Ectodermal cell (in vitro differentiated cells): ENCODE results near the gene KDM4D.

Source experiments
- H3K27ac ChIP-seq: 2 replicates; pipeline ENCODE4 v1.7.0; 2013; ENCODE audit warnings: mild to moderate bottlenecking, low read depth, low read length; ENCODE audit not compliant: insufficient read depth, poor library complexity, severe bottlenecking
- H3K27me3 ChIP-seq: 2 replicates; pipeline ENCODE4 v1.7.0; 2013; ENCODE audit warnings: mild to moderate bottlenecking, low read length; ENCODE audit not compliant: insufficient read depth, control insufficient read depth, poor library complexity, severe bottlenecking
- H3K36me3 ChIP-seq: one replicate; pipeline ENCODE4 v1.7.0; 2013; ENCODE audit warnings: low read length; ENCODE audit not compliant: control insufficient read depth, insufficient read depth
- H3K4me1 ChIP-seq: one replicate; pipeline ENCODE4 v1.7.0; 2013; ENCODE audit warnings: low read length; ENCODE audit not compliant: control insufficient read depth, insufficient read depth
- H3K4me3 ChIP-seq: 2 replicates; pipeline ENCODE4 v1.7.0; 2013; ENCODE audit warnings: low read depth, low read length, control low read depth; ENCODE audit not compliant: insufficient read depth
- H3K9me3 ChIP-seq: 2 replicates; pipeline ENCODE4 v1.7.0; 2013; ENCODE audit warnings: mild to moderate bottlenecking, low read length, moderate library complexity; ENCODE audit not compliant: control insufficient read depth
- WGBS, 2 experiments: methylation state at CpG; one replicate each; pipeline ENCODE4 v1.1.7; 2013; ENCODE audit warnings: missing lambda C conversion rate in 2 of 2; 5-methylcytosine and 5-hydroxymethylcytosine counted together

KDM4D gene

DNA sequence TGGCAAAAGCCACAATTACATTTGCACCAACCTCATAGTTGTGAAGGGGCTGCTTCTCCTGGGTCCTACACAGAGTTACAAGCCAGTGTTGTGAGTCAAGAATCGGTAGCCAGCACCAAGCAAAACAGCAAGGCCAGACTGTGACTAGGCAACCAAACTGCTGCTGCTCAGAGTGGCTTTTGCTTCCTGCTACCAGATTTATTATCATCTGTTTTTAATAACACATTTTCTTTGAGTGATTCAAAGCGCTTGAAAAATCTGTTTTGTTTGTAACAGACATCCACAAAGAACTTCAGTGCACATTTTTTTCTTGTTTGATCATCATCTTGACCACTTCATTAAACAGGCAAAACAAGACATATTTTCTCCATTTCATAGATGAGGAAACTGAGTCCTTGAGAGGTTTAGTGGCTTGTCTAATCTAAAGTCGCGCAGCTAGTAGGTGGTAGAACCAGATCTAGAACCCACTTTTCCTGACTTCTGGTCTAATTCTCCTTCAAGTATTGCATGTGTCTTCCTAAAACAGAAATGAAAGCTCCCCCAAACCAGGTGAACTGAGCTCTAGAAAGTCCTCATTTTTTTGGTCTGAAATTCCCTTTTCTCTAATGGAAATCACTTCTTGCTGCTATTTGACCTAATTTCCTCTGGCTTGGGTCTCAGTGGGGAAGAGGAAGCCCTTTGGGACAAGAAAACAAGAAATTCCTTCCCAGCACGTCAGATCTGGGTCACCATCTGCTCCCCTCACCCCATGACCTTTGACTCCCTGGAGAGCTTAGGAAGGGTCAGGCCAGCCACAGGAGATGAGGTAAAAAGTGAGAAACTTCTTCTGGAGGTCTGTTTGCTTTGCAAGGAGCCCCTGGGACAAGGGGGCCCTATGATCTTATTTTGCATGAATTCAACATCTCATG lies 40.0 kb upstream of the KDM4D start:
- H3K27ac ChIP-seq = no peak overlapping the region

DNA sequence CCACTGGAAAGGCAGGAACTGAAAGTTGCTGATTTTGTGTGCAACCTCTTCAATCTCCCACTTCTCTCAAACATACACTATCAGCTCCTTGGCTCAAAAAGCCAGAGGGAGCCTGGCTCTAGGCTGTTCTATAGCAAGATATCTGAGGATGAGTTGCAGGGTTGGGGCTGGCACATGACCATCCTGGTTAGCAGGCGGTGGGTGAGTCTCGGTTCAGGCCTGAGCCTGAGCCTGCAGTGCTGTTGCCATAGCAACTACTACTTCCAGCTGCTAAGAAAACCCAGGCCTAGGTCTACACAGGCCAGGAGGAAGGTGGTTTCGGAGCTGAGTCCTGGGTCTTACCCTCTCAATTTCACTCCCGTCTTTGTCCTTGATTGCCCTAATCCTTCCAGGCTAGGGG lies 39.1 kb upstream of the KDM4D start:
- Histone ChIP-seq H3K4me1 (peaks cover 10% of the 10 kb centered on the region), H3K27me3 (no peaks in the 10 kb centered on the region), H3K36me3 (no peaks in the 10 kb centered on the region), H3K4me3 (no peak overlapping the region), H3K9me3 (no peaks in the 10 kb centered on the region), H3K27ac (no peak overlapping the region)
- WGBS, 2 experiments = 68 to 85% methylated on average over 4 of the region's 4 CpGs

More for the DNA sequence above, 40.0 kb upstream of the KDM4D start:
- Histone ChIP-seq H3K4me3 (no peak overlapping the region), H3K9me3 (no peaks in the 10 kb centered on the region), H3K27me3 (no peaks in the 10 kb centered on the region), H3K36me3 (no peaks in the 10 kb centered on the region), H3K4me1 (peaks cover 10% of the 10 kb centered on the region)
- 75 to 76% methylated on average over 5 of the region's 5 CpGs for WGBS, 2 experiments

DNA sequence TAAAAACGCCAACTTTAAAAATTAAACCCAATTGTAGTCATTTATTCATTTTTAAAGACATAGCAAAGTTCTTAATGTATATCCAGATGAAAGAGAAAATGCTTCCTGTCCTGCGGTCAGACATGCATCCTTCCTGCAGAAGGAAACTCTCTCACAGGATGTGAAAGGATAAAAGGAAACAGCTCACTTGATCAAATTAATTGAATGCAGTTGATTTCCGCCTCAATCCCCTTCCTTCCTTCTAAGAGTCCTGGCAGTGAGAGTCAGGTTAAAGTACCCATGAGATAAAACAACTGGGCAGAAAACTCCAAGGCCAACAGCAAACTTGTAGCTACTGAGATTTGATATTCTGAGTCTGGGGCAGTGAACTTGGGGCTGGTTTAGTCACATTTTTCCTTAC lies 38.7 kb upstream of the KDM4D start:
- H3K36me3 ChIP-seq = no peaks in the 10 kb centered on the region
- H3K4me3 ChIP-seq = no peak overlapping the region
- no peaks in the 10 kb centered on the region for H3K27me3 ChIP-seq
- H3K4me1 ChIP-seq = peaks cover 10% of the 10 kb centered on the region
- no peak overlapping the region for H3K27ac ChIP-seq
- H3K9me3 ChIP-seq = no peaks in the 10 kb centered on the region
- WGBS, 2 experiments = 91 to 94% methylated on average over 2 to 3 of the region's 3 CpGs

DNA sequence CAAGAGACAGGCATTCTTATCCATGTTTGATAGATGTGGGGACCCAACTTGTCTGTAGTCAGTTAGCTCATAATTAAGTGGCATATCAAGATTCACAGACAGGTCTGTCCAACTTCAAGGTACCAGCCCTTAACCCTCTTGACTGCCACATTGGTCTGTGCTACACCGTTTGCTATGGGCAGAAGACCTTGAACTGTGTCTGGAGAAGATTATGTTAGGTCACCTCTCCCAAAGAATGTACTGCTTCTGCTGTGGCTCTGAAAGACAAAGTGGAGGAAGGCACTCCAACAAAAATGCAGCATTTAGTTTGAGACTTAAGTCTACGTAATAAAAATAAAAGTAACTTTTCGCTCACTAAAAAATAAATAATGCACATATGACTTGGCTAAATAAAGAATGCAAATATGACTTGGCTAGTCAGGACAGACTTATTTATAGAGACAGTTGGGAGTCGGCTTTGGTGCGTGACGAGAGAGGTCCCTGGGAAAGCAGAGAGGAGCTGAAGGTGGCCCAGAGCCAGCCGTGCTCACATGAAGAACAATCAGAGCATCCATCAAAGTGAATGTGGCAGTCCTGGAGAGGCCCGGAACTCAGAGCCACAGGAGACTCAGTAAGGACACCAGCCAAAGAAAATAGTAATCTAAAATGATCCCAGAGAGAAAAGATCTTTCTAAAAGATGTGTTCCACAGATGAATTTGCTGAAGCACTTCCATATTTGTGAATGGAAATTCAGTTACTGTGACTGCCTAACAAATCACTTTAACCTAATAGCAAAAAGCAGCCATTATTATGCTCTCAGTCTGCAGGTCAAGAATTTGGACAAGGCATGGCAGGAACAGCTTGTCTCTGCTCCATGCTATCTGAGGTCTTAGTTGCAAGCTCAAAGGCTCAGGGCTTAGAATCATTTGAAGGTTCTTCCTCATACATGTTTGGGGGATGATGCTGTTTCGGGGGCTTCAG lies 35.1 kb upstream of the KDM4D start:
- Histone ChIP-seq H3K4me1 (peaks cover 17% of the 10 kb centered on the region), H3K9me3 (no peaks in the 10 kb centered on the region), H3K4me3 (no peak overlapping the region), H3K36me3 (no peaks in the 10 kb centered on the region), H3K27ac (no peak overlapping the region), H3K27me3 (no peaks in the 10 kb centered on the region)
- 79 to 84% methylated on average over 7 to 9 of the region's 9 CpGs for WGBS, 2 experiments

DNA sequence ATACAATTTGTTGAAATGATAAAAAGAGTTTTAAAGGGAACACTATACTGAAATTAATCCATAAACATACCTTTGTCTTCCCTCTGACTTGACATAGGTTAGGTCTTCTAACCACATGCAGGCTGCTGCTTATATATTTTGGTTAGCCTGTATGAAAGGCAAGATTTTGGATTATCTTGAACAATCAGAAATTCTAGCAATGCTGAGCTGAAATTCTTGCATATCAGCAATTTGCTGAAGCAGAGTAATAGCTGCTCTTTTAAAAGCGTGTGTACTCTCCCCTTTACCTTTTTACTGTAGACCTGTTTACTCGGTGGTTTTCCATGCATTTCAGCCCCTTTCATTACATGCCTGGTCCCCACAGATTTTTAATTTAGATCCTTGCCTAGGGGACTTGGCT lies 34.2 kb upstream of the KDM4D start:
- no peak overlapping the region for H3K4me3 ChIP-seq
- WGBS, 2 experiments = 91 to 93% methylated on average over 2 of the region's 2 CpGs
- peaks cover 12% of the 10 kb centered on the region for H3K4me1 ChIP-seq
- no peak overlapping the region for H3K27ac ChIP-seq
- no peaks in the 10 kb centered on the region for H3K9me3 ChIP-seq
- H3K27me3 ChIP-seq = no peaks in the 10 kb centered on the region
- H3K36me3 ChIP-seq = no peaks in the 10 kb centered on the region

DNA sequence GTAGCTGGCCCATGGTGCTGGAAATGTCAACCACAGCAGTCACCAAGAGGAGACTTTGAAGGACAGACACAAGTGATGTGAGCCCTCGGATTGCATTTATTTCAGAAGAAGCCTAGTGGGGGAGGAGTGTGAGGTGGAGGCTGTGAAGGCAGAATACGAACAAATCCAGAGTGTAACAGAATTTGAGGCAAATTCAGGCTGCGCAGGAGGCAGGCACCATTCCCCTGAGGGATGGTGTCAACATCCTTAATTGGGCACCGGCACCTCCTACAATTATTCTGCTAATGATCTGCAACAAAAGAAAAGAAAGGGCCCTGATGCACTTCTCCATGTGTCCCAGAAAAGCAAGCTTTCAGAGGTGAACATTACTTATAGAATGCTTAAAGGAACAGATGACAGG lies 32.4 kb upstream of the KDM4D start:
- H3K27ac ChIP-seq = no peak overlapping the region
- 62 to 66% methylated on average over 4 of the region's 4 CpGs for WGBS, 2 experiments

DNA sequence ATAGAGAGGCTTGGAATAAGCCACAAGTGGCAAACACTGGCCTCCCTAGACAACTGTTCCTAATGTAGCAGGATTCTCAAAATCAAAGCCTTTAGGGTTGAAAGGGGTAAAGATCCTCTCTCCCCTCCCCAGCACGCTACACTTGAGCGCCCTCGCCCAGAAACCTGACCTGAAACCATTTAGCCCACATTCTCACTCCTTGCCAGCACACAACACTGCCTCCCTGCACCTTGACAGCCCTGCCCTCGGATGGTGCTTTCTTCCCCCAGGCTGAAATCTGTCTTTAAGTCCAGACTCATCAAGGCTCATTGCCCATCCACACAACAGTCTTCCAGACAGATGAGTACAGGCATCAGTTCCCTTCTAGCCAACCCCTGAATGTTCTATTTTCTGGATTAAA lies 26.7 kb upstream of the KDM4D start:
- H3K27ac ChIP-seq = no peak overlapping the region
- H3K36me3 ChIP-seq = no peaks in the 10 kb centered on the region
- no peaks in the 10 kb centered on the region for H3K27me3 ChIP-seq
- H3K4me3 ChIP-seq = no peak overlapping the region
- WGBS, 2 experiments = 78 to 86% methylated on average over 4 of the region's 4 CpGs
- no peaks in the 10 kb centered on the region for H3K4me1 ChIP-seq
- H3K9me3 ChIP-seq = no peaks in the 10 kb centered on the region

More for the DNA sequence above, 32.4 kb upstream of the KDM4D start:
- no peaks in the 10 kb centered on the region for H3K27me3 ChIP-seq
- no peaks in the 10 kb centered on the region for H3K9me3 ChIP-seq
- H3K4me3 ChIP-seq = no peak overlapping the region
- peaks cover 7% of the 10 kb centered on the region for H3K4me1 ChIP-seq
- H3K36me3 ChIP-seq = no peaks in the 10 kb centered on the region

DNA sequence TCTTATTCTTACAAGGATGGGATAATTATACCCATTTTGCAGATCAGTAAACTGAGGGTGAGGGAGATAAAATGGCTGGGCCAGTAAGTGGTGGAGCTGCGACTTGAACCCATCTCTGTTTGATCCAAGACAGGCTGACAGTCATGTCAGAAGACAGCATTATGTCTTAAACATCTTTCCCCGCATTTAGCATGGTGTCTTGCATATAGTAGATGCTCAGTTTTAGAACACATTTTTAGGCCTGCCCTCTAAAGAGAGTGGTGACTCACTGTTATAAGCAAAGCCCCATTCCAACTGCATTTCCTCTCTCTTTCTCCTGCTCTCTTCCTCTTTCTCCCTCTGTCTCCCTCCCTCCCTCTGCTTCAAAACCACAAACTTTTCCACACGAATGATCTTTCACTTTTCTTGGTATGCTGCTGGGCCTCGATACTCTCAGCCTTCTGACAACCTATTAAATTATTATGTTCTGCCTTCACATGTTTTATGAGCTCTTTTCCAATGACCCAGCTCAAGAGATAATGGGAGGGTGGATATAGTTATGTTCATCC lies 25.4 kb upstream of the KDM4D start:
- Histone ChIP-seq H3K4me1 (no peaks in the 10 kb centered on the region), H3K27me3 (no peaks in the 10 kb centered on the region), H3K36me3 (no peaks in the 10 kb centered on the region), H3K4me3 (no peak overlapping the region), H3K27ac (no peak overlapping the region), H3K9me3 (no peaks in the 10 kb centered on the region)
- 80 to 81% methylated on average over 4 of the region's 4 CpGs for WGBS, 2 experiments

DNA sequence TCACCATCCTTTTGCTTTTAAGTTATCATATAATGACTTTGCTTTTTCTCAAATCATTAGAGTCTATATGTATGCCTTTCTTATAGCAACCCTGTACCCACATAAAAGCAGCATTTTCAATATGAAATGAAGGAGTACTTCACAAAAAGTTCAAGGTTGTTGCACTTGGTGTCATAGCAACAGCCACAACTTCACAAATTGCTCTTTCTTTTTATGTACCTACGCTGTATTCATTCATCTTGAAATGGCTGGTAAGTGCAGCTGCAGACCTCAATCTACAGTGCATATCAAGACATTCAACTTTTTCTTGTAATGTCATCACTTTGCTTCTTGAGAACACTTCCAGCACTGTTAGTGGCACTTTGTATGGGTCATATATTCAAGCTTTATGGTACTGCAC lies 18.8 kb upstream of the KDM4D start:
- H3K9me3 ChIP-seq = no peaks in the 10 kb centered on the region
- WGBS, 2 experiments = 86 to 89% methylated on average over 1 of the region's 1 CpG
- no peaks in the 10 kb centered on the region for H3K4me1 ChIP-seq
- H3K4me3 ChIP-seq = no peak overlapping the region
- no peak overlapping the region for H3K27ac ChIP-seq
- H3K36me3 ChIP-seq = no peaks in the 10 kb centered on the region
- H3K27me3 ChIP-seq = no peaks in the 10 kb centered on the region

DNA sequence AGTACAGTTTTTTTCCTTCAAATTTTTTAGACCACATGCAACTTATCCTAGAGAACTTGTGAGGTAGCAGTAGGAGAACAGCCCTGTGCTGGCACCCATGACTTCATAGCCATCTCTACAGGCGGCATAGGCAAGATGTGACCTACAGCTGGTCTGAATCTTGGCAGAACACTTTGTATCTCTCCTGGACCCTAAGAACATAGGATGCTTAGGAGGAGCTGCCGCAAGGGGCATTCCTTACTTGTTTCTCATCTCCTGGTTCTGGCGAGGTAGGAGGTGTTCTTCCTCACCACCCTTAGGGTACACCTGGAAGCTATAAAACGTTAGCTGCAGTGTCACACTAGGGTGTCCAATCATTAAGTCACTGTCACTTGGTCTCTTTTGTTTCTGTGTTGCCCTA lies 16.5 kb upstream of the KDM4D start:
- no peaks in the 10 kb centered on the region for H3K36me3 ChIP-seq
- H3K4me1 ChIP-seq = no peaks in the 10 kb centered on the region
- H3K9me3 ChIP-seq = no peaks in the 10 kb centered on the region
- 63 to 64% methylated on average over 4 of the region's 4 CpGs for WGBS, 2 experiments
- H3K27ac ChIP-seq = no peak overlapping the region
- H3K27me3 ChIP-seq = no peaks in the 10 kb centered on the region
- no peak overlapping the region for H3K4me3 ChIP-seq
